ENCODE measurements around the gene PELI2. TPM values are rescaled to one million over a fixed set of nuclear protein-coding genes. Genes with fewer than 3 reads are reported as not detected.

PELI2 gene
- polyA plus RNA-seq, 1 donor (not counting 4 experiments of a cell fraction or from before 2014, with no cell fraction given) = not detected

DNA sequence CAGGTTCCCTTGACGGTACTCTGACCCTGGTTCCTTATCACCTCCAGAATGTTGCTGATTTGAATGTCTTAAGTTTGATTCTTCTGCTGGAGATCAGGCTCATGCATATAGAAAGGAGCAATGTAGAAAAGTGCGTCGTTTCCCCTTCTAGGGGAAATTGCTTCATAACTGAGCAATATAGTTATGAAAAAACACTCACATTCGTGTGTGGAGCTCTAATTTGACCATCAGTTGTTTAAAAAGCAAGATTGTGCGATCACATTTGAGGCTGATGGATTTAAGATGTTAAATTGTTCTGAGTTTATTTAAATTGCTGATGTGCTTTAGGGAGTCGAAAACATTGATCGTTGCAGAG is 19.2 kb downstream of the PELI2 start:
- TF ChIP-seq, protein P1, sequence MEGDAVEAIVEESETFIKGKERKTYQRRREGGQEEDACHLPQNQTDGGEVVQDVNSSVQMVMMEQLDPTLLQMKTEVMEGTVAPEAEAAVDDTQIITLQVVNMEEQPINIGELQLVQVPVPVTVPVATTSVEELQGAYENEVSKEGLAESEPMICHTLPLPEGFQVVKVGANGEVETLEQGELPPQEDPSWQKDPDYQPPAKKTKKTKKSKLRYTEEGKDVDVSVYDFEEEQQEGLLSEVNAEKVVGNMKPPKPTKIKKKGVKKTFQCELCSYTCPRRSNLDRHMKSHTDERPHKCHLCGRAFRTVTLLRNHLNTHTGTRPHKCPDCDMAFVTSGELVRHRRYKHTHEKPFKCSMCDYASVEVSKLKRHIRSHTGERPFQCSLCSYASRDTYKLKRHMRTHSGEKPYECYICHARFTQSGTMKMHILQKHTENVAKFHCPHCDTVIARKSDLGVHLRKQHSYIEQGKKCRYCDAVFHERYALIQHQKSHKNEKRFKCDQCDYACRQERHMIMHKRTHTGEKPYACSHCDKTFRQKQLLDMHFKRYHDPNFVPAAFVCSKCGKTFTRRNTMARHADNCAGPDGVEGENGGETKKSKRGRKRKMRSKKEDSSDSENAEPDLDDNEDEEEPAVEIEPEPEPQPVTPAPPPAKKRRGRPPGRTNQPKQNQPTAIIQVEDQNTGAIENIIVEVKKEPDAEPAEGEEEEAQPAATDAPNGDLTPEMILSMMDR (optimal IDR thresholded peaks at IDR 0.05 in 1 of 3, IDR thresholded peaks at IDR 0.05 in 1 of 3, conservative IDR thresholded peaks at IDR 0.05 in 1 of 3; ENCODE audit: extremely low read depth in 1 of 3, insufficient read depth in 2 of 3, low read length in 3 of 3) = no peak
- TF ChIP-seq EZH2 (IDR thresholded peaks at IDR 0.05; ENCODE audit: low read length) = no peak
- Histone ChIP-seq H3K4me1 (ENCODE audit: control insufficient read depth, extremely low read depth, insufficient read depth, low read length) (no peaks in the 10 kb centered on the region), H3K27me3 (ENCODE audit: control insufficient read depth, extremely low read depth, insufficient read depth, low read length) (peaks cover 12% of the 10 kb centered on the region), H3K4me3 (ENCODE audit: control insufficient read depth in 2 of 3, extremely low read depth in 1 of 3, insufficient read depth in 2 of 3, low read depth in 1 of 3, low read length in 3 of 3) (no peak overlapping the region), H3K79me2 (ENCODE audit: control insufficient read depth, insufficient read depth, low read length) (no peaks in the 10 kb centered on the region), H3K9me3 (ENCODE audit: control insufficient read depth, low read depth, low read length) (no peaks in the 10 kb centered on the region), H3K4me2 (ENCODE audit: control insufficient read depth, extremely low read depth, insufficient read depth, low read depth, low read length) (no peak overlapping the region), H3K27ac (ENCODE audit: control insufficient read depth, insufficient read depth, low read length) (no peak overlapping the region), H2AFZ (ENCODE audit: control insufficient read depth, low read length) (no peak overlapping the region), H4K20me1 (ENCODE audit: control insufficient read depth, extremely low read depth, insufficient read depth, low read length) (no peaks in the 10 kb centered on the region), H3K9ac (ENCODE audit: control insufficient read depth, extremely low read depth, insufficient read depth, low read length) (no peak overlapping the region), H3K36me3 (ENCODE audit: control insufficient read depth in 2 of 2, extremely low read depth in 1 of 2, insufficient read depth in 2 of 2, low read length in 2 of 2) (no peaks in the 10 kb centered on the region), H3K9me1 (ENCODE audit: control insufficient read depth, extremely low read depth, insufficient read depth, low read length) (no peaks in the 10 kb centered on the region)
- FAIRE-seq (no peak), DNase-seq (ENCODE audit: low read depth, low spot score) (no peak)
- dilution Hi-C loops (cut with MboI; ENCODE audit: extremely low pct_ligation_motif_present, low sequenced_read_pairs) = no loop called here

- Histone ChIP-seq H3K79me2 (ENCODE audit: control insufficient read depth, insufficient read depth, low read length) (no peaks in the 10 kb centered on the region), H3K36me3 (ENCODE audit: control insufficient read depth in 2 of 2, extremely low read depth in 1 of 2, insufficient read depth in 2 of 2, low read length in 2 of 2) (no peaks in the 10 kb centered on the region), H3K4me3 (ENCODE audit: control insufficient read depth in 2 of 3, extremely low read depth in 1 of 3, insufficient read depth in 2 of 3, low read depth in 1 of 3, low read length in 3 of 3) (no peak overlapping the region), H3K27me3 (ENCODE audit: control insufficient read depth, extremely low read depth, insufficient read depth, low read length) (peaks cover 12% of the 10 kb centered on the region), H3K9me1 (ENCODE audit: control insufficient read depth, extremely low read depth, insufficient read depth, low read length) (no peaks in the 10 kb centered on the region), H3K9ac (ENCODE audit: control insufficient read depth, extremely low read depth, insufficient read depth, low read length) (no peak overlapping the region), H2AFZ (ENCODE audit: control insufficient read depth, low read length) (no peak overlapping the region), H3K4me2 (ENCODE audit: control insufficient read depth, extremely low read depth, insufficient read depth, low read depth, low read length) (no peak overlapping the region), H3K4me1 (ENCODE audit: control insufficient read depth, extremely low read depth, insufficient read depth, low read length) (no peaks in the 10 kb centered on the region), H3K27ac (ENCODE audit: control insufficient read depth, insufficient read depth, low read length) (no peak overlapping the region), H3K9me3 (ENCODE audit: control insufficient read depth, low read depth, low read length) (no peaks in the 10 kb centered on the region), H4K20me1 (ENCODE audit: control insufficient read depth, extremely low read depth, insufficient read depth, low read length) (no peaks in the 10 kb centered on the region)
- dilution Hi-C loops (cut with MboI; ENCODE audit: extremely low pct_ligation_motif_present, low sequenced_read_pairs) = no loop called here
- no peak for DNase-seq (ENCODE audit: low read depth, low spot score)
- no peak for TF ChIP-seq EZH2 (IDR thresholded peaks at IDR 0.05; ENCODE audit: low read length)
- TF ChIP-seq, protein P1 (optimal IDR thresholded peaks at IDR 0.05 in 1 of 3, IDR thresholded peaks at IDR 0.05 in 1 of 3, conservative IDR thresholded peaks at IDR 0.05 in 1 of 3; ENCODE audit: extremely low read depth in 1 of 3, insufficient read depth in 2 of 3, low read length in 3 of 3) = no peak
- no peak for FAIRE-seq
These were observed 19.6 kb downstream of the PELI2 start for GRCh38 chr14:56137849-56138248.

Measured in keratinocyte (primary cell).